Gastrocnemius medialis (tissue), 4 donors: ENCODE results near the gene LIME1.

Experiments
- CTCF ChIP-seq, 5 experiments: fragments of 450-650 bp in 3 of 5; fragments of 200-600 bp in 2 of 5; sonication (generic) in 2 of 5; IDR thresholded peaks in 4 of 5; conservative IDR thresholded peaks in 1 of 5; 1 replicate in 4 of 5; 2 replicates in 1 of 5; pipeline ENCODE4 v1.5.1; 2016 to 2019; ENCODE audit warnings: antibody characterized with exemption in 5 of 5, mild to moderate bottlenecking in 3 of 5, moderate library complexity in 3 of 5
- POLR2A ChIP-seq, 2 donors: fragments of 450-650 bp; IDR thresholded peaks; one replicate each; pipeline ENCODE4 v1.6.1; 2017; ENCODE audit warnings: antibody characterized with exemption in 2 of 2, mild to moderate bottlenecking in 2 of 2, moderate library complexity in 2 of 2

- TF ChIP-seq CTCF (IDR thresholded peaks at IDR 0.05 in 4 of 5, conservative IDR thresholded peaks at IDR 0.05 in 1 of 5) (no peak), POLR2A (IDR thresholded peaks at IDR 0.05) (no peak)
These were observed 50.8 kb downstream of the LIME1 start for GRCh38 chr20:63787302-63787701.
